Right atrium auricular region (tissue), 2 donors: ENCODE measurements around the gene TENM4. TPM values are rescaled to one million over a fixed set of nuclear protein-coding genes. Genes with fewer than 3 reads are reported as not detected.

Experiments
- DNase-seq: peaks from one replicate; pipeline ENCODE4 v3.0.0-alpha.2; 2019; ENCODE audit warnings: low spot score
- H3K27ac ChIP-seq, 2 donors: fragments of 200-600 bp; sonication (generic); 1 replicate in 1 of 2; 2 replicates in 1 of 2; pipeline ENCODE4 v1.5.1; 2016 to 2019
- H3K27me3 ChIP-seq, 2 donors: fragments of 200-600 bp; sonication (generic); one replicate each; pipeline versions ENCODE4 v1.5.1 to v1.6.0; 2017 to 2019
- H3K36me3 ChIP-seq: fragments of 200-600 bp; sonication (generic); one replicate; pipeline ENCODE4 v1.5.1; 2016
- H3K4me1 ChIP-seq, 2 donors: fragments of 200-600 bp; sonication (generic); one replicate each; pipeline versions ENCODE4 v1.5.1 to v1.6.0; 2017 to 2019
- H3K4me3 ChIP-seq, 2 donors: fragments of 200-600 bp; sonication (generic); 1 replicate in 1 of 2; 2 replicates in 1 of 2; pipeline ENCODE4 v1.5.1; 2017 to 2019; ENCODE audit warnings: mild to moderate bottlenecking in 1 of 2, moderate library complexity in 1 of 2
- H3K9me3 ChIP-seq, 2 donors: fragments of 200-600 bp; sonication (generic); one replicate each; pipeline ENCODE4 v1.5.1; 2019
- total RNA-seq, 2 donors: library from RNA; depleted of rRNA; stranded (reverse); fragments of >200 nt; gene quantifications; one replicate each; pipeline ENCODE4 v1.1.0, GENCODE V29; 2016
- TF ChIP-seq, protein P1 (sequence below), 2 donors: fragments of 200-600 bp; sonication (generic); IDR thresholded peaks; one replicate each; pipeline ENCODE4 v1.5.1; 2019; ENCODE audit warnings: antibody characterized with exemption in 2 of 2

The TENM4 gene
- total RNA-seq, 2 donors from 2014 or later, result 0.30 to 0.98 TPM

DNA sequence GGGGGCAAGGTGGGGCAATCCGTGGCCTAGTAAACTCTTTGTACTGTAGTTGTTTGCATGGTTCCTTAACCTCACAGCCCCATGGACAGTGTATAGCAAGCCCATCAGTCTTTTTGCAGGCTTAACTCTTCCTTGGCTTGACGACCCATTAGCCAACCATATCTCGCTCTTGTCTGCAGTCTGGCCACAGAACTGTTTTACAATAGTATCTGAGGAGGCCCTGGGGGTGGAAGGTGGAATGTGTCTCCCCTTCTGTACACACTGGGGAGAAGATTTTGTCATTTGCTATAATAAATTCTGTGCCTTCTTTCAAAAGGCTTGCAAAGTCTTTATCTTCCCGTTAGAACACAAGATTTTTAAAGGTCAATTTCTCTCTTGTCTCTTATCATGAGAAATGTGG is 675.9 kb downstream of the TENM4 start:
- no peaks in the 10 kb centered on the region for H3K36me3 ChIP-seq
- TF ChIP-seq, protein P1, sequence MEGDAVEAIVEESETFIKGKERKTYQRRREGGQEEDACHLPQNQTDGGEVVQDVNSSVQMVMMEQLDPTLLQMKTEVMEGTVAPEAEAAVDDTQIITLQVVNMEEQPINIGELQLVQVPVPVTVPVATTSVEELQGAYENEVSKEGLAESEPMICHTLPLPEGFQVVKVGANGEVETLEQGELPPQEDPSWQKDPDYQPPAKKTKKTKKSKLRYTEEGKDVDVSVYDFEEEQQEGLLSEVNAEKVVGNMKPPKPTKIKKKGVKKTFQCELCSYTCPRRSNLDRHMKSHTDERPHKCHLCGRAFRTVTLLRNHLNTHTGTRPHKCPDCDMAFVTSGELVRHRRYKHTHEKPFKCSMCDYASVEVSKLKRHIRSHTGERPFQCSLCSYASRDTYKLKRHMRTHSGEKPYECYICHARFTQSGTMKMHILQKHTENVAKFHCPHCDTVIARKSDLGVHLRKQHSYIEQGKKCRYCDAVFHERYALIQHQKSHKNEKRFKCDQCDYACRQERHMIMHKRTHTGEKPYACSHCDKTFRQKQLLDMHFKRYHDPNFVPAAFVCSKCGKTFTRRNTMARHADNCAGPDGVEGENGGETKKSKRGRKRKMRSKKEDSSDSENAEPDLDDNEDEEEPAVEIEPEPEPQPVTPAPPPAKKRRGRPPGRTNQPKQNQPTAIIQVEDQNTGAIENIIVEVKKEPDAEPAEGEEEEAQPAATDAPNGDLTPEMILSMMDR (IDR thresholded peaks at IDR 0.05), result no peak
- no peak for DNase-seq
- no peak overlapping the region for H3K4me3 ChIP-seq
- no peak overlapping the region for H3K27ac ChIP-seq
- H3K9me3 ChIP-seq, result no peaks in the 10 kb centered on the region
- H3K4me1 ChIP-seq, result peaks cover 0 to 6% of the 10 kb centered on the region in 2 donors
- H3K27me3 ChIP-seq, result no peaks in the 10 kb centered on the region

DNA sequence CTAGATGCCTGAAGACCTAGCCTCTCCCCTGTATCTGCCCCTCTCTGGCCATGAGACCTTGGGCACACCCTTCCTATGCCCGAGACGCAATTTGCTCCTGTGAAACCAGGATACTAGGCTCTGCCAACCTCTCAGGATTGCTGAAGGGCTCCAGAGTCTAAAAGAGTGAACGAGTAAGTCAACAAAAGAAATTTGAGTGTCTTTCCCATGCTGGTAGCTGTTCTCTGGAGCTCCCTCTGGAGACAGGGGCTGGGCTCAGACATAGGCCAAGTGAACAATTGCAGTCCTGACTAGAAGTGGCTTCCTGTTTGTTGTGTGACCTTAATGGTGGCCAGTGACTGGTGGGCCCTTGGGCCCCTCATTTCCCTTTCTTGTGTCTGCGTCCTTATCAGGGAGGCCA is 677.2 kb downstream of the TENM4 start:
- DNase-seq, result no peak
- TF ChIP-seq, protein P1 (IDR thresholded peaks at IDR 0.05), result no peak

GRCh38 chr11:78762105-78762504 is 678.7 kb downstream of the TENM4 start:
- H3K27ac ChIP-seq, result no peak overlapping the region
- peaks cover 0 to 6% of the 10 kb centered on the region in 2 donors for H3K4me1 ChIP-seq
- no peak overlapping the region for H3K4me3 ChIP-seq
- H3K9me3 ChIP-seq, result no peaks in the 10 kb centered on the region
- no peak for DNase-seq
- TF ChIP-seq, protein P1 (IDR thresholded peaks at IDR 0.05), result no peak
- H3K27me3 ChIP-seq, result no peaks in the 10 kb centered on the region
- H3K36me3 ChIP-seq, result no peaks in the 10 kb centered on the region

More for the DNA sequence above, 677.2 kb downstream of the TENM4 start:
- Histone ChIP-seq H3K9me3 (no peaks in the 10 kb centered on the region), H3K27me3 (no peaks in the 10 kb centered on the region), H3K4me3 (no peak overlapping the region), H3K27ac (no peak overlapping the region), H3K36me3 (no peaks in the 10 kb centered on the region), H3K4me1 (peaks cover 0 to 6% of the 10 kb centered on the region in 2 donors)

DNA sequence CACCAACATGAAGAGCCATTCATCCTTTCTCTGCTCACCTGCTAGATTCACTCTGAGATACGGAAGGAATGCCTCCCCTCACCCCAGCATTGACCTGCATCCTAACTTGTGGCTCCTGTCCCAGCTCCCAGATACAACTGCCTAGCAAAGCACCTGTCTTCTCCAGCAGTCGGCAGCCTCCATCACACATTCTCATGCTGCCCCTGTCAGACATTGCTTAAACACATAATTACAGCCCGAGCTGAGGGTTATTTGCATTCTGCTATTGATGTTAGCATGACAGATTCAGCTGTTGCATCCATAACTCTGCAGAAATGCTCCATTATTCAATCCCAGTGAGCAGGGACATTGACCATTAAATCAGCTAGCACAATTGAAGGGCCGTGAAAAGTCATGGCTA is 681.8 kb downstream of the TENM4 start:
- TF ChIP-seq, protein P1 (IDR thresholded peaks at IDR 0.05), result no peak
- H3K4me3 ChIP-seq, result no peak overlapping the region

GRCh38 chr11:78753297-78753696 is 687.5 kb downstream of the TENM4 start:
- Histone ChIP-seq H3K27ac (no peak overlapping the region), H3K4me1 (no peaks in the 10 kb centered on the region), H3K4me3 (no peak overlapping the region), H3K36me3 (no peaks in the 10 kb centered on the region), H3K9me3 (no peaks in the 10 kb centered on the region), H3K27me3 (no peaks in the 10 kb centered on the region)
- DNase-seq, result no peak
- TF ChIP-seq, protein P1 (IDR thresholded peaks at IDR 0.05), result no peak

More for the DNA sequence above, 681.8 kb downstream of the TENM4 start:
- Histone ChIP-seq H3K4me1 (no peaks in the 10 kb centered on the region), H3K27ac (no peak overlapping the region), H3K9me3 (no peaks in the 10 kb centered on the region), H3K36me3 (no peaks in the 10 kb centered on the region), H3K27me3 (no peaks in the 10 kb centered on the region)
- DNase-seq, result no peak

GRCh38 chr11:78752494-78752893 is 688.3 kb downstream of the TENM4 start:
- H3K9me3 ChIP-seq, result no peaks in the 10 kb centered on the region
- TF ChIP-seq, protein P1 (IDR thresholded peaks at IDR 0.05), result no peak
- no peaks in the 10 kb centered on the region for H3K36me3 ChIP-seq
- no peaks in the 10 kb centered on the region for H3K4me1 ChIP-seq
- no peak for DNase-seq
- no peaks in the 10 kb centered on the region for H3K27me3 ChIP-seq
- no peak overlapping the region for H3K4me3 ChIP-seq
- H3K27ac ChIP-seq, result no peak overlapping the region
